Nephron progenitor cell (in vitro differentiated cells): ENCODE results near the gene AMER3.

Experiments used
- DNase-seq: peaks from one replicate; pipeline ENCODE4 v3.0.0; 2021
- H3K27ac Mint-ChIP-seq: 2 replicates; pipeline ENCODE4 v1.8.0; 2021; ENCODE audit warnings: mild to moderate bottlenecking, moderate library complexity, mixed read lengths
- H3K27me3 Mint-ChIP-seq: 2 replicates; pipeline ENCODE4 v1.8.0; 2021; ENCODE audit warnings: mild to moderate bottlenecking, low read depth, mixed read lengths; ENCODE audit not compliant: poor library complexity
- H3K36me3 Mint-ChIP-seq: 2 replicates; pipeline ENCODE4 v1.8.0; 2021; ENCODE audit warnings: low read depth, mixed read lengths
- H3K4me1 Mint-ChIP-seq: 2 replicates; pipeline ENCODE4 v1.8.0; 2021; ENCODE audit warnings: mixed read lengths
- H3K4me3 Mint-ChIP-seq: 2 replicates; pipeline ENCODE4 v1.8.0; 2021; ENCODE audit warnings: mild to moderate bottlenecking, moderate library complexity, mixed read lengths
- H3K9me3 Mint-ChIP-seq: 2 replicates; pipeline ENCODE4 v1.8.0; 2021; ENCODE audit warnings: mild to moderate bottlenecking, moderate library complexity, mixed read lengths
- TF ChIP-seq, protein P1 (sequence below): fragments of 200-600 bp; sonication (generic); IDR thresholded peaks from 2 replicates; pipeline ENCODE4 v1.5.0; 2021; ENCODE audit warnings: antibody characterized with exemption

AMER3 gene

DNA sequence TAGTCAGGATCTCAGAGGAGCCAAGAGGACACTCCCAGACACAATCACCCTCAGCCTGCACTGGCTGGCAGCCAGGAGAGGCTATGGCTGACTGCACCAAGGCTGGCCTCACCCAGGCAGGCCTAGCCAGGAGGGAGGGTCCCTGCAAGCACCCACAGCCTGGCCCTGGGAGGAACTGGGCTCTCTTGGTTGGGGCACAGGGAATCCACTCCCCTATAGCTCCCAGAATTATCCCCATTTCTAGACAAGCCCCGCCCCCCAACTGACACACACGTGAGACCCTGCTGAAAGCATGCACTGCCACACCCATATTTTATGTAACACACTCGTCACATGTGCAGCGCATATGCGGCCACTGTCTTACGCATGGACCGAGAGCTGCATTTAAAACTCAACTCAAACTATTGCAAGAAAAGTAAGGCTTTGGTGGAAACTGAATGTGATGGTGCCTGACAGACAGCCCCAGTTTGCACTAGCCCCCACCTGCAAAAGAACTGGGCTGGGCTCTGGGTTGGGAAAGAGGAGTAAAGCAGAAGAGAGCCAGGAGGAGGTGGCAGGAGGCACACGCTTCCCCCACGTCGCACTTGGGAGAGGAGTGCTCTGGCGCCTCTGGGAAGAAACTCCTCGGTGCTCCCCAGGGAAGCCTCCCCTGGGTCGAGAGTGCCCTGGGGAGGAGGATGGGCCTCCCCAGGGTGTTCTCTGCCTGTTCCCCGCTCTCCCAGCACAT, 52.5 kb downstream of the AMER3 start:
- H3K36me3 Mint-ChIP-seq: no peaks in the 10 kb centered on the region
- H3K4me3 Mint-ChIP-seq: no peak overlapping the region
- no peak for DNase-seq
- peaks cover 22% of the 10 kb centered on the region for H3K27me3 Mint-ChIP-seq
- H3K27ac Mint-ChIP-seq: no peak overlapping the region
- no peaks in the 10 kb centered on the region for H3K4me1 Mint-ChIP-seq
- TF ChIP-seq, protein P1, sequence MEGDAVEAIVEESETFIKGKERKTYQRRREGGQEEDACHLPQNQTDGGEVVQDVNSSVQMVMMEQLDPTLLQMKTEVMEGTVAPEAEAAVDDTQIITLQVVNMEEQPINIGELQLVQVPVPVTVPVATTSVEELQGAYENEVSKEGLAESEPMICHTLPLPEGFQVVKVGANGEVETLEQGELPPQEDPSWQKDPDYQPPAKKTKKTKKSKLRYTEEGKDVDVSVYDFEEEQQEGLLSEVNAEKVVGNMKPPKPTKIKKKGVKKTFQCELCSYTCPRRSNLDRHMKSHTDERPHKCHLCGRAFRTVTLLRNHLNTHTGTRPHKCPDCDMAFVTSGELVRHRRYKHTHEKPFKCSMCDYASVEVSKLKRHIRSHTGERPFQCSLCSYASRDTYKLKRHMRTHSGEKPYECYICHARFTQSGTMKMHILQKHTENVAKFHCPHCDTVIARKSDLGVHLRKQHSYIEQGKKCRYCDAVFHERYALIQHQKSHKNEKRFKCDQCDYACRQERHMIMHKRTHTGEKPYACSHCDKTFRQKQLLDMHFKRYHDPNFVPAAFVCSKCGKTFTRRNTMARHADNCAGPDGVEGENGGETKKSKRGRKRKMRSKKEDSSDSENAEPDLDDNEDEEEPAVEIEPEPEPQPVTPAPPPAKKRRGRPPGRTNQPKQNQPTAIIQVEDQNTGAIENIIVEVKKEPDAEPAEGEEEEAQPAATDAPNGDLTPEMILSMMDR: no peak
- H3K9me3 Mint-ChIP-seq: no peaks in the 10 kb centered on the region

DNA sequence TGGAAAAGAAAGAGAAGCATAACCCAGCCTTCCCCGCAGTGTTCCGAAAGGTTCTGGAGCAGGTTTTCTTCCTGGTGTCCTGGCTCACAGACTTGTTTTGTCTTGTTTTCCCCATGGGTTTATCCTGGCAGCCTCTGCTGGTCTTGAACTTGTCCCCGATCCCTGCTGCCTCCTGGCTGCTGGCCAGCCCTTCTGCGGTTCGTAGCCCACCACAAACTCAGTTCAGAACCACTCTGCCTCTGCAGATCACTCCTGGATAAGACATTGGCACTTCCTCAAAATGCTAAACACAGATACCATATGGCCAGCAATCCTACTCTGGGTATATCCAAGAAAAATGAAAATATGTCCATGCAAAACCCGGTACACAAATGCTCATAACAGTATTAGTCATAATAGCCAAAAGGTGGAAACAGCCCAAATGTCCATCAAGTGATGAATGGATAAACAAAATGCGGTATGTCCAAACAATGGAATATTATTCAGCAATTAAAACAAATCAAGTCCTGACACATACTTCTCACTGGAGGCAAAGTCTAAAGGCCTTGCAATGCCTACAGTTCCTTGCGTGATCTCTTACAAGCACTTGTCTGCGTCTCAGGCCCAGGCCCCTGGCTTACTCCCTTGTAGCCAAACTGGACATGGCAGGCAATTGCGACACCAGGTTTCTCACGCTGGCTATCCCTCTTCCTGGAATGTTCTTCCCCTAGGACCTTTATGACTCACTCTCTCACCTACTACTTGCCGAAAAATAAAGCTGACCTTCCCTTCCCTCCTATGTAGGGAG, 53.3 kb downstream of the AMER3 start:
- no peak for DNase-seq
- Mint-ChIP-seq H3K4me3 (no peak overlapping the region), H3K27ac (no peak overlapping the region), H3K27me3 (peaks cover 22% of the 10 kb centered on the region), H3K4me1 (peaks cover 4% of the 10 kb centered on the region), H3K9me3 (no peaks in the 10 kb centered on the region), H3K36me3 (no peaks in the 10 kb centered on the region)
- TF ChIP-seq, protein P1: no peak

DNA sequence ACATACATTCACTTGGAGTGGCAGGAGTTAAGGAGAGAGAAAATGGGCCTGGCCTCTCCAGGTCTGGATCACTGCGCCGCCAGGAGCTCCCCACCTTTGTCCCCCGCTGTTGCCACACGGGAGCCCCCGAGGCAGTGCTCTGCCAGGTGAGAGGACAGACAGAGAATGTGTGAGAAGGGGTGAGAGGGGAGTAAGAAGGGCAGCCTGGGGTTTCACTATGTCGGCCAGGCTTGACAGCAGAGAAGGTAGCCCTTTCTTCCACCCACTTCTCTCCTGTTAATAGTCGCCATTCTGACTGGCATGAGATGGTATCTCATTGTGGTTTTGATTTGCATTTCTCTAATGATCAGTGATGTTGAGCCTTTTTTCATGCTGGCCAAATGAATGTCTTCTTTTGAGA, 55.1 kb downstream of the AMER3 start:
- H3K36me3 Mint-ChIP-seq: no peaks in the 10 kb centered on the region
- H3K4me3 Mint-ChIP-seq: no peak overlapping the region
- no peak for DNase-seq
- H3K27me3 Mint-ChIP-seq: peaks cover 22% of the 10 kb centered on the region
- TF ChIP-seq, protein P1: no peak
- H3K27ac Mint-ChIP-seq: no peak overlapping the region
- H3K9me3 Mint-ChIP-seq: no peaks in the 10 kb centered on the region
- H3K4me1 Mint-ChIP-seq: peaks cover 12% of the 10 kb centered on the region

DNA sequence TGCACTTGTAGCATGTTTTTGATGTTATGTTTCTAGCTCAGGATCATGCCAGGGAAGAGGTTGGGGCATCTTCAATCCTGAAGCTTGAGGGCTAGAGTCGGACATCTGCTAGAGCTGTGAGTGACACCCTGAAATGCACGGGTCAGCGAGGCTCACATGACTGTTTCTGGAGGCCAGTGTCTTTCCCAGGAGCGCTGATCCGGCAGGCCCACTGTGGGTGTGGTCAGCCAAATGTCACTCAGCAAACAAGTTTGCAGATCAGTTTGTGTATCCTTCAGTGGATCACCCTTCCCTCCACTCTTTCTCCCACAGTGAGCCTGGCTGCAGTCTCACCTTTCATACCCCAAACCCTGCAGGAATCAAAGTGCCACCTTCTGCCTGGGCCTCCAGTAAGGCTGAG, 58.4 kb downstream of the AMER3 start:
- Mint-ChIP-seq H3K27ac (peak overlapping the region; percentile 36), H3K27me3 (peaks cover 6% of the 10 kb centered on the region), H3K4me1 (peaks cover 16% of the 10 kb centered on the region), H3K4me3 (no peak overlapping the region), H3K9me3 (no peaks in the 10 kb centered on the region), H3K36me3 (no peaks in the 10 kb centered on the region)
- no peak for DNase-seq
- TF ChIP-seq, protein P1: no peak

DNA sequence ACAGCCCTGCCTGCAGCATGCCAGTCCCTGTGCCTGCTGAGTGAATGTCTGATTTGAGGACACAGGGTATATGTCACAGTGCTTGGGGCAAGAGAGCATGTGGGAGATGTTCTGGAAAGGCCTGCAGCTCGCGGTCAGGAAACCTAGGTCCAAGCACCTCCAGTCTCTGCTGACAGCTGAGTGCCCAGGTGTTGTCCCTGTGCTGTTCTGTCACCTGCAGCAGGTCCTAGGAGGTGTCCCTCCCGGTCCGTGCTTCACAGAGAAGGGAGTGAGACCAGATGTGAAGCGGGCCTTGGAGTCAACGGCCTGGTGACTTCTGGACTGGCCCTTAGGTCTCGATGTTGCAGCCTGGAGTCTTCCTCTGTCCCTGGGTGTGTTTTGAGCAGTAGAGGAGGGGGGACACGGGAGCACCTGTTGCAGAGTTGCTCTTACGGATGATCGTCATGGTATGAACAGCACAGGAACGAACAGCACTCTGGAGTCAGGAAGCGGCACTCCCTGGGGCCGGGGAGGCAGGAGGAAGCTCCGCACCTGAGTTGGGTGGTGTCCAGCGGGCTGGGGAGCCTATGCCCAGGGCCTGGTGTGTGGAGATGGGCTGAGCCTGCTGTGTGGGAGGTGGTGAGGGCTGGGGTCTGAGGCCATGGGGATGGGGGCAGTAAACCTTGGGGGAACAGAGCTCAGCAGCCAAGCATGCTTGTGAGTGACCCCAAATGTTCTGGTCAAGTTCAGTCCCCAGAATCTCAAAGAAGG, 59.8 kb downstream of the AMER3 start:
- H3K27ac Mint-ChIP-seq: no peak overlapping the region
- no peaks in the 10 kb centered on the region for H3K36me3 Mint-ChIP-seq
- H3K9me3 Mint-ChIP-seq: no peaks in the 10 kb centered on the region
- DNase-seq: no peak
- TF ChIP-seq, protein P1: no peak
- peaks cover 6% of the 10 kb centered on the region for H3K27me3 Mint-ChIP-seq
- H3K4me3 Mint-ChIP-seq: no peak overlapping the region
- H3K4me1 Mint-ChIP-seq: peaks cover 28% of the 10 kb centered on the region
